Smooth muscle cell (in vitro differentiated cells): ENCODE data around the gene KRTAP24-1. TPM values are rescaled to one million over a fixed set of nuclear protein-coding genes. Genes with fewer than 3 reads are reported as not detected.

ENCODE experiments used
- DNase-seq: peaks from one replicate; lab custom pipeline; 2025; ENCODE audit not compliant: unreplicated experiment; lab: John Stamatoyannopoulos, UW
- H2AFZ ChIP-seq: fragments of 200-600 bp; sonication (generic); 2 replicates; pipeline ENCODE4 v1.6.0; 2016; ENCODE audit warnings: antibody characterized with exemption, low read depth, mild to moderate bottlenecking
- H3F3A ChIP-seq: fragments of 200-600 bp; sonication (generic); 2 replicates; pipeline ENCODE4 v1.6.0; 2017; ENCODE audit warnings: antibody characterized with exemption, low read depth
- H3K27ac ChIP-seq: fragments of 200-600 bp; sonication (generic); 2 replicates; pipeline ENCODE4 v1.5.1; 2016; ENCODE audit warnings: low read depth, mild to moderate bottlenecking
- H3K27me3 ChIP-seq: fragments of 200-600 bp; sonication (generic); 2 replicates; pipeline ENCODE4 v1.6.1; 2016; ENCODE audit warnings: low read depth, mild to moderate bottlenecking
- H3K36me3 ChIP-seq: fragments of 200-600 bp; sonication (generic); 2 replicates; pipeline ENCODE4 v1.5.1; 2016; ENCODE audit warnings: low read depth
- H3K4me1 ChIP-seq: fragments of 200-600 bp; sonication (generic); 2 replicates; pipeline ENCODE4 v1.5.1; 2016; ENCODE audit warnings: low read depth
- H3K4me2 ChIP-seq: fragments of 200-600 bp; sonication (generic); 2 replicates; pipeline ENCODE4 v1.6.0; 2016; ENCODE audit warnings: mild to moderate bottlenecking
- H3K4me3 ChIP-seq: fragments of 200-600 bp; sonication (generic); 2 replicates; pipeline ENCODE4 v1.5.1; 2016; ENCODE audit warnings: mild to moderate bottlenecking
- H3K79me2 ChIP-seq: fragments of 200-600 bp; sonication (generic); 2 replicates; pipeline ENCODE4 v1.6.0; 2016; ENCODE audit warnings: low read depth, mild to moderate bottlenecking
- H3K9ac ChIP-seq: fragments of 200-600 bp; sonication (generic); 2 replicates; pipeline ENCODE4 v1.6.0; 2016; ENCODE audit warnings: low read depth
- H3K9me3 ChIP-seq: fragments of 200-600 bp; sonication (generic); replicated peaks from 2 replicates; pipeline ENCODE4 v1.5.1; 2016; ENCODE audit warnings: low read depth
- H4K20me1 ChIP-seq: fragments of 200-600 bp; sonication (generic); 2 replicates; pipeline ENCODE4 v1.6.0; 2016; ENCODE audit warnings: low read depth
- CTCF ChIP-seq: fragments of 200-600 bp; sonication (generic); IDR thresholded peaks from 2 replicates; pipeline ENCODE4 v1.5.1; 2017; ENCODE audit warnings: borderline replicate concordance, mild to moderate bottlenecking, antibody characterized with exemption; ENCODE audit not compliant: insufficient read depth, poor library complexity, severe bottlenecking
- whole genome bisulfite sequencing: methylation state at CpG from one replicate; pipeline ENCODE4 v1.1.7; 2016; ENCODE audit warnings: low lambda C conversion rate; 5-methylcytosine and 5-hydroxymethylcytosine counted together
- polyA plus RNA-seq: library from polyadenylated mRNA; unstranded; fragments of >200 nt; fragmentation: Nextera tagmentation; extraction: Ambion mirVana; gene quantifications from 2 replicates; pipeline ENCODE4 v1.2.1, GENCODE V29; 2016
- total RNA-seq: library from RNA; depleted of rRNA; stranded (reverse); fragments of >200 nt; gene quantifications from 2 replicates; pipeline ENCODE4 v1.2.3, GENCODE V29; 2014

The KRTAP24-1 gene
- total and polyA plus RNA-seq, 2 experiments from 2014 or later, result not detected

GRCh38 chr21:30243691-30244090 is 39.1 kb downstream of the KRTAP24-1 start:
- Histone ChIP-seq H2AFZ (no peak overlapping the region), H3K79me2 (no peaks in the 10 kb centered on the region), H3K27ac (no peak overlapping the region), H4K20me1 (no peaks in the 10 kb centered on the region), H3K9ac (no peak overlapping the region), H3K27me3 (no peaks in the 10 kb centered on the region), H3K9me3 (no peaks in the 10 kb centered on the region), H3K4me1 (no peaks in the 10 kb centered on the region), H3K4me2 (no peak overlapping the region), H3F3A (no peaks in the 10 kb centered on the region), H3K4me3 (no peak overlapping the region), H3K36me3 (no peaks in the 10 kb centered on the region)
- TF ChIP-seq CTCF, result no peak
- no peak for DNase-seq

- Histone ChIP-seq H3K36me3 (no peaks in the 10 kb centered on the region), H3K27me3 (no peaks in the 10 kb centered on the region), H3K27ac (no peak overlapping the region), H3K79me2 (no peaks in the 10 kb centered on the region), H3K4me2 (no peak overlapping the region), H3K9me3 (no peaks in the 10 kb centered on the region), H3K9ac (no peak overlapping the region), H3F3A (no peaks in the 10 kb centered on the region), H4K20me1 (no peaks in the 10 kb centered on the region), H3K4me1 (no peaks in the 10 kb centered on the region), H3K4me3 (no peak overlapping the region), H2AFZ (no peak overlapping the region)
- TF ChIP-seq CTCF, result no peak
- WGBS, result 62% methylated on average over 3 of the region's 3 CpGs
- no peak for DNase-seq
These were observed 42.1 kb downstream of the KRTAP24-1 start for GRCh38 chr21:30240661-30241060.

GRCh38 chr21:30238168-30238567 is 44.6 kb downstream of the KRTAP24-1 start:
- Histone ChIP-seq H3K79me2 (no peaks in the 10 kb centered on the region), H3K36me3 (no peaks in the 10 kb centered on the region), H4K20me1 (no peaks in the 10 kb centered on the region), H3K9me3 (no peaks in the 10 kb centered on the region), H3K4me2 (no peak overlapping the region), H3K4me3 (no peak overlapping the region), H3K27ac (no peak overlapping the region), H3K27me3 (no peaks in the 10 kb centered on the region), H3K4me1 (no peaks in the 10 kb centered on the region), H3F3A (no peaks in the 10 kb centered on the region), H2AFZ (peak overlapping the region; percentile 21), H3K9ac (no peak overlapping the region)
- 95% methylated on average over 1 of the region's 1 CpG for WGBS
- no peak for TF ChIP-seq CTCF
- DNase-seq, result no peak

- H3F3A ChIP-seq, result peaks cover under 1% of the 10 kb centered on the region
- 43% methylated on average over 2 of the region's 2 CpGs for WGBS
- H3K9ac ChIP-seq, result no peak overlapping the region
- no peak overlapping the region for H3K27ac ChIP-seq
- DNase-seq, result no peak
- H3K9me3 ChIP-seq, result no peaks in the 10 kb centered on the region
- no peaks in the 10 kb centered on the region for H3K27me3 ChIP-seq
- no peak overlapping the region for H3K4me3 ChIP-seq
- H3K4me1 ChIP-seq, result no peaks in the 10 kb centered on the region
- no peak overlapping the region for H2AFZ ChIP-seq
- H3K36me3 ChIP-seq, result no peaks in the 10 kb centered on the region
- H3K79me2 ChIP-seq, result no peaks in the 10 kb centered on the region
- H3K4me2 ChIP-seq, result no peak overlapping the region
- no peaks in the 10 kb centered on the region for H4K20me1 ChIP-seq
- TF ChIP-seq CTCF, result no peak
These were observed 48.1 kb downstream of the KRTAP24-1 start for GRCh38 chr21:30234643-30235042.
